CD4-positive, alpha-beta T cell treated with Interleukin-6 for 4 hours (primary cell): ENCODE data around the gene CSH2.
"Not testable (repeated sequence)": the region's sequence is repeated elsewhere in the genome, so short reads cannot be mapped to it uniquely, and the experiment has no call there.

ENCODE experiments used
- DNase-seq: peaks from one replicate; pipeline ENCODE4 v3.0.0-alpha.2; 2020; ENCODE audit warnings: mixed read lengths

Gene CSH2

DNA sequence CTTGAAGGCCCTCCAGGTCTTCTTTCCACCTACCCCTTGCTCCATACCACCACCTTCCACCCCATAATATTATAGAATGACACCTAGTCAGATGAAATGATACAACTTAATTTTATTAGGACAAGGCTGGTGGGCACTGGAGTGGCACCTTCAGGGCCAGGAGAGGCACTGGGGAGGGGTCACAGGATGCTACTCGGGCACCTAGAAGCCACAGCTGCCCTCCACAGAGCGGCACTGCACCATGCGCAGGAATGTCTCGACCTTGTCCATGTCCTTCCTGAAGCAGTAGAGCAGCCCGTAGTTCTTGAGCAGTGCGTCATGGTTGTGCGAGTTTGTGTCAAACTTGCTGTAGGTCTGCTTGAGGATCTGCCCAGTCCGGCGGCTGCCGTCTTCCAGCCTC, 21.3 kb upstream of the CSH2 start:
- DNase-seq: not testable (repeated sequence)

DNA sequence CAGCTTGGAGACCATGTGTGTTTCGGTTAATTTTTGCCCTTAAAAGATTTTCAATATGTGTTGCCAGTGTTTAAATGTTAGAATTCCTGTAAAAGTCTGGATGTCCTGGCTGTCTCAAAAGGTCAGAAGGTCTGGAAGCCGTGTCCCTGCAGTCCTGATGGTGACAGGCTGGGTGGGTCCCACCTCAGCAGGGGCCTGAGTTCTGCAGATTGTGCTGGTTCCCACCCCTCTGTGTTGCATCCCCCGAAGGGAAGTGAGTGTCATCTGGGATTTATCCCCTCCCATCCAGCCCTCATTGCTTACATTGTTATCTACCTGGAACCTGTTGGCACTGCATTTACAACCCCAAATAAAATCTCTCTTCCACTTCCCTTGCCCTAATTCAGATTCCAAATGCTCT, 20.5 kb upstream of the CSH2 start:
- not testable (repeated sequence) for DNase-seq

DNA sequence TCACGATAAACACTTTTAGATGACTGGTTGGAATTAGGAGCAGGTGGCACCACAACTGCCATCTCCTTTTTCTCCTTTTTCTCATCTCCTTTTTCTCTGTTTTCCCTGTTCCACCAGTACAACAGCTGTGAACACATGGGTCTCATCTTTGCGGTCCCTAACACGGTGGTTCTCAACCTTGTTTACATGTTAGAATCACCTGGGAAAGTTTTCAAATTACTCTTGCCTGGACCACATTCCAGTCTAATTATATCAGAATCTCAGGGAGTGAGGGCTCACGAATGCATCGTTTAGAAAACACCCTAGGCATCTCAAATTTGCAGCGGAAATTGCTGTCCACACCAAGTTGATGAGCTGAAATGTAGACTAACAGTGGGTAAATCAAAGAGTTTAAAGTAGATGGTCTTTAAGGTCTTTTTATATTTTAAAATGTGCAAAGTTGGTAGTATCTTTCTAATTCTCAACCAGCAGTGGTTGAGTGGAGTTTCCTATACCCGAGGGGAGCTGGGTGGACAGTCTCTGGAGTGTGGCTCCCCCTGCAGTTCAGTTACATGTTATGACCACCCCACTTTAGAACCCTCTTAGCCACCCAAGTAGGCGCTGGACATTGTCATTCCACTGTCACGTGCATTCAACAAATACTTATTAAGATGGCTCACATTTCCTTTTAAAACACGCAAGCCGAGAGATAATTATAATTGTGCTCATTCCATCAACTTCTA, 19.0 kb upstream of the CSH2 start:
- not testable (repeated sequence) for DNase-seq

DNA sequence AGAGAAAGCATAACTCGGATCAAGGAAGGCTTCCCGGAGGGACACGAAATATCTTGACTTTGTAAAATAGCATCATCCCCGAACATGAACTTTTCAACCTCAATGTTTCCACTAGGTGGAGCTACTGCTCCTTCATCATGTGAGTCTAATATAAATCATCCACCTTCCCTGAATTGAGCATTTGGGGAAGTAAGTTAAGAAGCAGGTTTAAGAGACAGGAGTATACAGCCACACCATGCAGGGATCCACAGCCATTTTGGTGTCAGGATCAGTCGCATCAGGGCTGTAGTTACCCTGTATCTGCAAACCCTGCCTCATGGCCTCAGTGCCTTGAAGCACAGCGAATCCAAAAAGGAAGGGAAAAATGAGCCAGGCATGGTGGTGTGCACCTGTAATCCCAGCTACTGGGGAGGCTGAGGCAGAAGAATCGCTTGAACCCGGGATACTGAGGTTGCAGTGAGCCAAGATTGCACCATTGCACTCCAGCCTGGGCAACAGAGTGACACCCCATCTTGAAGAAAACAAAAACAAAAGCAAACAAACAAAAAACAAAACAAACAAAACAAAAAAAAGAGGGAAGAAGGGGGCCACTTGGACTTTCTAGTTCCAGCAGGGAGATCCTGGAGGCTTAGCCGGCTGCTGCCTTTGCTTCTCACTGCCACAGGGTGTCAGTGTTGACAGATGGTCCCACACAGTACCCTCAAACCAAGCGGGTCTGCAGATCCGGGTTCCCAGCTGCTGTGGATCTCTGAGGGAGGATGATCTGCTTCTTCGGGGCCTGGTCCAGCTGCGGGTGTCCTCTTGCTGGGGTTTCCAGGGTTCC, 15.8 kb upstream of the CSH2 start:
- not testable (repeated sequence) for DNase-seq

DNA sequence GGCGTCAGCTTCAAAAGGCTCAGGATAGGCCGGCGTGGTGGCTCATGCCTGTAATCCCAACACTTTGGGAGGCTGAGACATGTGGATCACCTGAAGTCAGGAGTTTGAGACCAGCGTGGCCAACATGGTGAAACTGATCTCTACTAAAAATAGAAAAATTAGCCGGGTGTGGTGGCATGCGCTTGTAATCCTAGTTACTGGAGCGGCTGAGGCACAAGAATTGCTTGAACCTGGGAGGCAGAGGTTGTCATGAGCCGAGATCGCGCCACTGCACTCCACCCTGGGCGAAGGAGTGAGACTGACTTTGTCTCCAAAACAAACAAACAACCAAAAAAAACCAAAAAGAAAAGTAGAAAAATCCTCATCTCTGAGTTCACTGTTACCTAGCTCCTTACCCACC, 11.6 kb upstream of the CSH2 start:
- not testable (repeated sequence) for DNase-seq

DNA sequence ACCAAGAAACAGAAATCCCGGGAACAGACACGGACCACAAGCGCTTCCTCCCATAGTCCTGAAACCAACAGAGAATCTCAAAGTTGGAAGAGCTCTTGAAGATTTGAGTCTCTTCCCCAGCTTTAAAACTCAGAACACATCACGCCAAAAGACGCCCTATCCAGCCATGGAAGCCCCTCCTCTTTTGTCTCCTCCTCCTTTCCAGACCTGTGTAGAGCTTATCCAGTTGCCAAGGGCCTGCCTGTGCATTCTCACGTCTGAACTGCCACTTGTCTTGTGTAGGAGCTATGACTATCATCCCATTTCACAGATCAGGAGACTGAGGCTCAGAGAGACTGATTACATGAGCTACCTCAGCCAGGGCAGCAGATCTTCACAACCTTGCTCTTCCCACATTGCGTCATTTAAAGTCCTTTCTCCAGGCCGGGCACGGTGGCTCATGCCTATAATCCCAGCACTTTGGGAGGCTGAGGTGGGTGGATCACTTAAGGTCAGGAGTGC, 9.2 kb upstream of the CSH2 start:
- not testable (repeated sequence) for DNase-seq

DNA sequence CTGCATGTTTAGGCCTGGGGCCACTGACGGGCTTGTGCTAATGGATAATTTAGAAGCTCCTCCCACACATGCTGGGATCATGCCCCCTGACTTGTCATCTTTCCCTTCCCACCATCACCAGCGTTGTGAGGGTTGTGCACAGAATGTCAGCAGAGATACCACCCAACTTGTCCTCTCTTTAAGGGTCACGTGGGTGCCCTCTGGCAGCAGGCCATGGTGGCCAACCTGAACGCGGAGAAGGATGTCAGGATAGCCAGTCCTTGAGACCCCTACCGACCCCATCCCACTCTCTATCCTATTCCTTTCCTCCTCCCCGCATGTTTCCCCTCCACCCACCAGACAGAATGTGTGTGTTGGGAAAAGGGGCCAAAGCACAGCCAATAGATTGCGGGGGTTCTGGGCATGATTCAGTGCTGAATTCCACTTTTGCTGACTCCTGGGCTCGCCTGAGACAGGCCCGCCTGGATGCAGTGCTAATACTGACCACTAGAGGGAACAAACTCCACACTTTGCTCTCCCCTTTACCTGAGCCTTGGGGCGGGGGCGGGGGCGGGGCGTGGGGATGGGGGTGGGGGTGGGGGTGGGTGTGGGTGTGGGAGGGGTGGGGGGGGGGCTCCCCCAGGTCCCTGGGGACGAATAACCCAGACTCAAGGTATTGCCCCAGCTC, 8.6 kb upstream of the CSH2 start, which contains the start of gene GH2:
Gene GH2, minus strand, starts transcription at position 10 of the 667 bp plus-strand sequence. CDS start 143 bp downstream, outside the sequence.
- DNase-seq: peak; percentile 68

DNA sequence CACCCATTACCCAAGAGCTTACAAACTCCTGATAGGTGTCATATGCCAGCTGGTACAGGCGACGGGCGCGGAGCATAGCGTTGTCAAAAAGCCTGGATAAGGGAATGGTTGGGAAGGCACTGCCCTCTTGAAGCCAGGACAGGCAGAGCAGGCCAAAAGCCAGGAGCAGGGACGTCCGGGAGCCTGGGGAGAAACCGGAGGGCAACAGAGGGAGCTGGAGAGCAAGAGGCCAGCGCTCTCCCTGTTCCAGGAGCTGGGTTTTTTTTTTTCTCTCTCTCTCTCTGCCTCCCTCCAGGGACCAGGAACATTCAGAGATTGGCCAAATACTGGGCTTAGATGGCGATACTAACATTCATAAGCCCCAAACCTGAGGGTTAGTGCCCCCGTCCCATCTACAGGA, 7.9 kb upstream of the CSH2 start:
- DNase-seq: not testable (repeated sequence)

DNA sequence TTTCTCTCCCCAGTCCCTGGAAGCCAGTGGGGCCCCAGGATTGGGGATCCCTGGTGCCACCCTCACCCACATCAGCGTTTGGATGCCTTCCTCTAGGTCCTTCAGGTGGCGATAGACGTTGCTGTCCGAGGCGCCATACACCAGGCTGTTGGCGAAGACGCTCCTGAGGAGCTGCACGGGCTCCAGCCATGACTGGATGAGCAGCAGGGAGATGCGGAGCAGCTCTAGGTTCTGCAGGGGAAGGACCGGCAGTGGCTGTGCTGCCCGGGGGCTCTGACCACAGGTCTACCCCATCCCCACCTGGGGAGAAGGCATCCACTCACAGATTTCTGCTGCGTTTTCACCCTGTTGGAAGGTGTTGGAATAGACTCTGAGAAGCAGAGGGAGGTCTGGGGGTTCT, 7.2 kb upstream of the CSH2 start:
- DNase-seq: no peak

DNA sequence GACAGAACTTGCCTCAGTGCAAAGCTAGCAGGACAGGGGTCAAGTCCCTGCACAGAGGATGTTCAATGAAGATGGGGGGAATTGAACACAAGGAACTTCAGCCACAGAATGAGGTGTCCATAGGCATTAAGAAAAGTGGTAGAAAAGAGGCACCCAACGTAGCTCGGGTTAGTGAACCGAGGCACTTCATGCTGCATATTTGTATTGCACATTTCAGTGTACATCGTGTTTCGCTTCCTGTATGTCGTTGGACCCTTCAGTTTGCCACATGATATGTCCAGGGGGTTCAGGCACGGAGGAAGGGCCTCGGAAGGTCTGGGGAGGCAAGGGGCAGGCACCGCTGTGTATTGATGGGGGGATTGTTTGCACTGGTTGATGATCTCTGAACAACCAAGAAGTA, 4.9 kb upstream of the CSH2 start:
- DNase-seq: not testable (repeated sequence)

DNA sequence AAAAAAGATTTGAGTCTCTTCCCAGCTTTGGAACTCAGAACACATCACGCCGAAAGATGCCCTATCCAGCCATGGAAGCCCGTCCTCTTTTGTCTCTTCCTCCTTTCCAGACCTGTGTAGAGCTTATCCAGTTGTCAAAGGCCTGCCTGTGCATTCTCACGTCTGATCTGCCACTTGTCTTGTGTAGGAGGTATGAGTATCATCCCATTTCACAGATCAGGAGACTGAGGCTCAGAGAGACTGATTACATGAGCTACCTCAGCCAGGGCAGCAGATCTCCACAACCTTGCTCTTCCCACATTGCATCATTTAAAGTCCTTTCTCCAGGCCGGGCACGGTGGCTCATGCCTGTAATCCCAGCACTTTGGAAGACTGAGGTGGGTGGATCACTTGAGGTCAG, 1.2 kb upstream of the CSH2 start:
- not testable (repeated sequence) for DNase-seq

DNA sequence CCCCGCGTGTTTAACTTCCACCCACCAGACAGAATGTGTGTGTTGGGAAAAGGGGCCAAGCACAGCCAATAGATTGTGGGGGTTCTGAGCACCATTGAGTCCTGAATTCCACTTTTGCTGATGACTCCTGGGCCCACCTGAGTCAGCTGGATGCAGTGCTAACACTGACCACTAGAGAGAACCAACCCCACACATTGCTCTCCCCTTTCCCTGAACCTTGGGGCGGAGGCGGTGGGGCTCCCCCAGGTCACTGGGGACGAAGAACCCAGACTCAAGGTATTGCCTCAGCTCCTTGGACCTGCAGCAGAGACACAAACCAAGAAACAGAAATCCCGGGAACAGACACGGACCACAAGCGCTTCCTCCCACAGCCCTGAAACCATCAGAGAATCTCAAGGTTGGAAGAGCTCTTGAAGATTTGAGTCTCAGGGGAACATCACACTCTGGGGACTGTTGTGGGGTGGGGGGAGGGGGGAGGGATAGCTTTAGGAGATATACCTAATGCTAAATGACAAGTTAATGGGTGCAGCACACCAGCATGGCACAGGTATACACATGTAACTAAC, 667 bp upstream of the CSH2 start:
- not testable (repeated sequence) for DNase-seq

DNA sequence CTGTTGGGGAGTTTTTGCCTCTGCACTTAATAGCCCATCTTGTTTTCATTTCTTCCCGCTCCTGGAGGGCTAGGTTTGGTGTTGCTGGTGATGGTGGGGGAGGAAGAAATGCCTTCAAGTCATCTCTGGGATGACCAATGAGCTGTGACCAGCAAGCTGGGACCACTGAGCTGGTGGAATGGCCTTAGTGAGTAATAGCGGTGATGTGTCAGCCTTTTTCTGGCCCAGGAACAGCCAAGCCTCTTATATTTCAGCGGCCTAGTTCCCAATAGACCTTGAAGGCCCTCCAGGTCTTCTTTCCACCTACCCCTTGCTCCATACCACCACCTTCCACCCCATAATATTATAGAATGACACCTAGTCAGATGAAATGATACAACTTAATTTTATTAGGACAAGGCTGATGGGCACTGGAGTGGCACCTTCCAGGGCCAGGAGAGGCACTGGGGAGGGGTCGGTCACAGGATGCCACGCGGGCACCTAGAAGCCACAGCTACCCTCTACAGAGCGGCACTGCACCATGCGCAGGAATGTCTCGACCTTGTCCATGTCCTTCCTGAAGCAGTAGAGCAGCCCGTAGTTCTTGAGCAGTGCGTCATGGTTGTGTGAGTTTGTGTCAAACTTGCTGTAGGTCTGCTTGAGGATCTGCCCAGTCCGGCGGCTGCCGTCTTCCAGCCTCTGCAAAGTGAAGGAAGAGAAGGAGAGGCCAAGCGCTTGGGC, 1.7 kb downstream of the CSH2 start:
- not testable (repeated sequence) for DNase-seq

DNA sequence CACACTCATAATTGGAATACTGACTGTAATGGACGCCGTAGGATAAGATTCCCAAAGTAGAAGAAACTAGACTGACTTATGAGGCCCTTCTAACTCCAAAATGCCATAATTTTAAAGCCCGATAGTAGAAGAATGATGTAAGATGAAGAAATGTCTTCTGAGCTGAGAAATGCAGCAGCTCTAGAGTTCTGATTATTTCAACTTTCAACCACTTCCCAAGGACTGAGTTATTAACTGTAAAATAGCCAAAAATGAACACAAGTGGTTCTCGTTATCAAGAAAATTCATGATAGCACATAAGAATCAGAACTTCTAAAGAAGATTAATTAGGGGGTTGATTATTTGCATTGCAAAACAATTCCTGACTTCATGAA, 3.2 kb downstream of the CSH2 start:
- DNase-seq: not testable (repeated sequence)

DNA sequence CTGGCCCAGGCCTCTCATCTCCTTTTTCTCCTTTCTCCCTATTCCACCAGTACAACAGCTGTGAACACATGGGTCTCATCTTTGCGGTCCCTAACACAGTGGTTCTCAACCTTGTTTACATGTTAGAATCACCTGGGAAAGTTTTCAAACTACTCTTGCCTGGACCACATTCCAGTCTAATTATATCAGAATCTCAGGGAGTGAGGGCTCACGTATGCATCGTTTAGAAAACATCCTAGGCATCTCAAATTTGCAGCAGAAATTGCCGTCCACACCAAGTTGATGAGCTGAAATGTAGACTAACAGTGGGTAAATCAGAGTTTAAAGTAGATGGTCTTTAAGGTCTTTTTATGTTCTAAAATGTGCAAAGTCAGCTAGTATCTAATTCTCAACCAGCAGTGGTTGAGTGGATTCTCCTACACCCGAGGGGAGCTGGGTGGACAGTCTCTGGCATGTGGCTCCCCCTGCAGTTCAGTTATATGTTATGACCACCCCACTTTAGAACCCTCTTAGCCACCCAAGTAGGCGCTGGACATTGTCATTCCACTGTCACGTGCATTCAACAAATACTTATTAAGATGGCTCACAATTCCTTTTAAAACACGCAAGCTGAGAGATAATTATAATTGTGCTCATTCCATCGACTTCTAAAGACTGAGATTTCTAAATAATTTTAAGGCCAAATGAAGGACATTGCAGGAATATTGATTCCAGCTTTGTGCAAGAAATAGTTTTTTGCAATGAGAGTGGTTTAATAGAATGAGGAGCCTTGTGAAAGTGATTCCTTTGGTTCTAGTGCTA, 3.8 kb downstream of the CSH2 start:
- not testable (repeated sequence) for DNase-seq

DNA sequence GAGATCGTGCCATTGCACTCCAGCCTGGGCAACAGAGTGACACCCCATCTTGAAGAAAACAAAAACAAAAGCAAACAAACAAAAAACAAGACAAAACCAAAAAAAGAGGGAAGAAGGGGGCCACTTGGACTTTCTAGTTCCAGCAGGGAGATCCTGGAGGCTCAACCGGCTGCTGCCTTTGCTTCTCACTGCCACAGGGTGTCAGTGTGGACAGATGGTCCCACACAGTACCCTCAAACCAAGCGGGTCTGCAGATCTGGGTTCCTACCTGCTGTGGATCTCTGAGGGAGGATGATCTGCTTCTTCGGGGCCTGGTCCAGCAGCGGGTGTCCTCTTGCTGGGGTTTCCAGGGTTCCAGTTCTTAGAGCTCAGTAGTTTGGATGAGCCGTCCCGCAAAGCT, 6.9 kb downstream of the CSH2 start:
- DNase-seq: not testable (repeated sequence)

DNA sequence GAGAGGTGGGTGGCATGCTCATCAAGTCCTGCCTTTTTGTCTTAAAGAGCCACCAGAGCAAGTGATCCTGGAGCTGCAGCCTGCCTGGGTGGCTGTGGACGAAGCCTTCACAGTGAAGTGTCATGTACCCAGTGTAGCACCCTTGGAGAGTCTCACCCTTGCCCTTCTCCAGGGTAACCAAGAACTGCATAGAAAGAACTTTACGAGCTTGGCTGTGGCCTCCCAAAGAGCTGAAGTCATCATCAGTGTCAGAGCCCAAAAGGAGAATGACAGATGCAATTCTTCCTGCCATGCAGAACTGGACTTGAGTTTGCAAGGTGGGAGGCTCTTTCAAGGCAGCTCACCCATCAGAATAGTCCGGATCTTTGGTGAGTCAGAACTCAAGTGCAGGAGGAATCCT, 14.2 kb downstream of the CSH2 start:
- DNase-seq: no peak

DNA sequence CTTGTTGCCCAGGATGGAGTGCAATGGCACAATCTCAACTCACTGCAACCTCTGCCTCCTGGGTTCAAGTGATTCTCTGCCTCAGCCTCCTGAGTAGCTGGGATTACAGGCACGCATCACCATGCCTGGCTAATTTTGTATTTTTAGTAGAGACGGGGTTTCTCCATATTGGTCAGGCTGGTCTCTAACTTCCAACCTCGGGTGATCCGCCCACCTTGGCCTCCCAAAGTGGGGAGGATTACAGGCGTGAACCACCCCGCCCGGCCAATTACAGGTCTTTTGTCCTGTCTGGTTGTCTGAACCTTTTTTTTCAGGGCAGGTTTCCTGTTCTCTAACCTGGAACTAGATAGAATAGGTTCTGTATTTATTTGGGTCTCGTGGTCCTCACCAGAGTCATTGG, 17.1 kb downstream of the CSH2 start:
- DNase-seq: not testable (repeated sequence)

DNA sequence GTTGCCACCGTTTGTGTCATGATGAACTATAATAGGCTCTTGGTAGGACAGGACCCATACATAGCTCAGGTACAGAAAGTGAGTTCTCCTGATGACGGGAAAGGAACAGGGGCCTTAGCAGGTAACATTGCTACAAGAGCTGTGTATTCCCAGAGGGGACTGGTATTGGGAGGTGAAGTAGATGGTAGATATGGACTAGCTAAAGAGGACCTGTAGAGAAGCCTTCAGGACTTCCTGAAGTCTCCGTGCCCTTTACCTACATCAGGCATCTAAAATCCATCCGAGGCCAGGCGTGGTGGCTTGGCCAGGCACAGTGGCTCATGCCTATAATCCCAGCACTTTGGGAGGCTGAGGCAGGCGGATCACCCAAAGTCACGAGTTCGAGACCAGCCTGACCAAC, 18.3 kb downstream of the CSH2 start:
- DNase-seq: no peak

DNA sequence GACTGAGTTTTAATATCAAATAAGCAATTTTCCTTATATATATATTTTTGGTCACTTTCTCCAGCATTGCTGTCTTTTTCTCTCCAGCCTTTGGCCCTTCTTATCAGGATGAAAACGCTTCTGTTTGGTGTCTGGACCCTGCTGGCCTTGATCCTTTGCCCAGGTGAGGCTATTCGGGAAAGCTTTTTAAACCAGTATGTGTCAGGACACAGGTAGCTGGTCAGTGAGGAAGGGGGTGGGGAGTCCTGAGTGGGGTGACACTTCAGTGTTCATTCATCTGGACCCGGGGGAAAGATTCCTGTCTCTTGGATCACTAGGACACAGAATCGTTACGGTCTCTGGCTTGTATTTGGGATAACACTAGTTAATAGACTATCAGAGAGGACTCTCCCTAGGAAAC, 18.8 kb downstream of the CSH2 start:
- DNase-seq: no peak

DNA sequence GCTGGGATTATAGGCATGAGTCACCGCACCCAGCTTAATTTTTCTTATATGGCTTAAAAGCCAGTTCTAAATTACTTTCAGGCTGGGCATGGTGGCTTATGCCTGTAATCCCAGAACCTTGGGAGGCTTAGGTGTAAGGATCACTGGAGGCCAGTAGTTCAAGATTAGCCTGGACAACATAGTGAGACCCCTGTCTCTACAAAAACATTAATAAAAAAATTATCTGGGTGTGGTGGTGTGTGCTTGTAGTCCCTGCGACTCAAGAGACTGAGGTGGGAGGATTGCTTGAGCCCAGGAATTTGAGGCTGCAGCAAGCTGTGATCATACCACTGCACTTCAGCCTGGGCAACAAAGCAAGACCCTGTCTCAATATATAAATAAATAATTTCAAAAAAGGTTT, 20.2 kb downstream of the CSH2 start:
- no peak for DNase-seq
